Activated CD4-positive, alpha-beta T cell treated with anti-CD3 and anti-CD28 coated beads for 36 hours (primary cell): ENCODE results near the gene MBNL1. TPM values are rescaled to one million over a fixed set of nuclear protein-coding genes. Genes with fewer than 3 reads are reported as not detected.

Experiments
- ATAC-seq: fragments of 200-7000 bp; cut with Tn5 transposase; one replicate; pipeline ENCODE4 v1.10.0; 2021; ENCODE audit warnings: mild to moderate bottlenecking, moderate library complexity
- CTCF ChIA-PET: fragments of 350-600 bp; sonication (Branson Sonifier 250); formaldehyde crosslinking; loops from one replicate; lab custom pipeline; 2021; ENCODE audit warnings: antibody characterized with exemption; lab: Charles Lee
- POLR2A ChIA-PET: fragments of 350-600 bp; sonication (Branson Sonifier 250); formaldehyde crosslinking; loops from one replicate; lab custom pipeline; 2021; ENCODE audit warnings: antibody characterized with exemption, inconsistent platforms; lab: Charles Lee
- DNase-seq: peaks from one replicate; pipeline ENCODE4 v3.0.0-alpha.2; 2020
- H3K27ac Mint-ChIP-seq: one replicate; pipeline ENCODE4 v1.8.0; 2021; ENCODE audit warnings: mixed read lengths
- H3K27me3 Mint-ChIP-seq: one replicate; pipeline ENCODE4 v1.8.0; 2021; ENCODE audit warnings: mixed read lengths
- H3K36me3 Mint-ChIP-seq: one replicate; pipeline ENCODE4 v1.8.0; 2021; ENCODE audit warnings: low read depth, mixed read lengths
- H3K4me1 Mint-ChIP-seq: one replicate; pipeline ENCODE4 v1.8.0; 2021; ENCODE audit warnings: mixed read lengths
- H3K4me3 Mint-ChIP-seq: one replicate; pipeline ENCODE4 v1.8.0; 2021; ENCODE audit warnings: mild to moderate bottlenecking, moderate library complexity, mixed read lengths
- H3K9me3 Mint-ChIP-seq: one replicate; pipeline ENCODE4 v1.8.0; 2021; ENCODE audit warnings: low read depth, mixed read lengths
- intact Hi-C, 2 experiments: fragments of 100-400 bp; cut with DNase I in 1 of 2; cut with micrococcal nuclease in 1 of 2; formaldehyde crosslinking; loops; one replicate each; pipeline versions ENCODE4 v1.14.2 to v1.15.1; 2022 to 2024; cut with DNase I, micrococcal nuclease
- total RNA-seq, 2 experiments: library from RNA; stranded (reverse); gene quantifications; one replicate each; pipeline ENCODE4 v1.2.3, GENCODE V29; 2021

MBNL1 gene
- total RNA-seq, 2 experiments from 2014 or later: 317 to 481 TPM

DNA sequence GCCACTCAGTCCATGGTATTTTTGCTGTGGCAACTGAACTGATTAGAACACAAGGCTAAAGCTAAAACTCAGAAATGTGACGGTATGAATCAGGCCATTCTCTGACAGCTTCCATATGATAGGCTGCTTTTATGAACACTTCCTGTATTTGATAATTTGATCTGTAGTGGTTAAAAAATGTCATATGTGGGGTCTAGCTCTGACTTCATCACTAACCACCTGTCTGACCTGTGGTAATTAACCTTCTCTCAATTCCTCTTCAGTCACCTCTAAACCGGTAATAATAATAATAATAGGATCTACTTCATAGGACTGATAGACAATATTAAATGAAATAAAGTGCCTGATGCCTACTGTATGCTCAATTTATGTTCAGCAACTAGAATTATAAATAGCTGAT lies 223.2 kb downstream of the MBNL1 start:
- H3K9me3 Mint-ChIP-seq: no peaks in the 10 kb centered on the region
- H3K36me3 Mint-ChIP-seq: peaks cover 2% of the 10 kb centered on the region
- intact Hi-C loops: no loop called here
- DNase-seq (no peak), ATAC-seq (no peak)
- POLR2A ChIA-PET: no interaction called here
- no peak overlapping the region for H3K27ac Mint-ChIP-seq
- no peaks in the 10 kb centered on the region for H3K27me3 Mint-ChIP-seq
- no peak overlapping the region for H3K4me3 Mint-ChIP-seq
- peaks cover 3% of the 10 kb centered on the region for H3K4me1 Mint-ChIP-seq
- CTCF ChIA-PET: interaction anchor here (1.1 to 1.3 kb wide), 2 partner anchors 13 to 20 kb away, joined by 4 read pairs; no protein-coding TSS in a partner anchor

DNA sequence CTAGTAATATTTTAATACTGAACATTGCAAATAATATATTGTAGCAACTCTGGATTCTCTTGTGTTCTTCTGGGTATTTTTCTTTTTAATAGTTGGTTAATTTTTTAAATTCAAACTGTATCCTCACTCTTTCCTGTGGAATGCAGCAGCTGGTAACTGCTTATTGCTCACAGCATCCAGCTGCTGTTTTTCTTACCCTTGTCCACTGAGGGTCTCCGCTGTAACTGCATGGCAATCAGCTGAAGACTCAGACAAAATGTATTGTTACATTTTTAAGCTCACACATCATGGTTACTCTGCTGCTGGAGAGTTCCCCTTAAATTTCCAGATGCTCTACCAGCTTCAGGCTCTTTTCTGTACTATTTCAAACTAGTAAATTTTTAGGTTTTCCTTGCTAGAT lies 227.6 kb downstream of the MBNL1 start:
- no peak overlapping the region for H3K27ac Mint-ChIP-seq
- ATAC-seq (no peak), DNase-seq (no peak)
- peaks cover 15% of the 10 kb centered on the region for H3K4me1 Mint-ChIP-seq
- no peak overlapping the region for H3K4me3 Mint-ChIP-seq
- no peaks in the 10 kb centered on the region for H3K27me3 Mint-ChIP-seq
- no peaks in the 10 kb centered on the region for H3K9me3 Mint-ChIP-seq
- intact Hi-C loops: no loop called here
- POLR2A ChIA-PET: interaction anchor here (0.6 kb wide), 1 partner anchor 629 kb away, joined by 3 read pairs; no protein-coding TSS in a partner anchor
- CTCF ChIA-PET: interaction anchor here (1.3 kb wide), 1 partner anchor 24 kb away, joined by 4 read pairs; no protein-coding TSS in a partner anchor
- no peaks in the 10 kb centered on the region for H3K36me3 Mint-ChIP-seq

DNA sequence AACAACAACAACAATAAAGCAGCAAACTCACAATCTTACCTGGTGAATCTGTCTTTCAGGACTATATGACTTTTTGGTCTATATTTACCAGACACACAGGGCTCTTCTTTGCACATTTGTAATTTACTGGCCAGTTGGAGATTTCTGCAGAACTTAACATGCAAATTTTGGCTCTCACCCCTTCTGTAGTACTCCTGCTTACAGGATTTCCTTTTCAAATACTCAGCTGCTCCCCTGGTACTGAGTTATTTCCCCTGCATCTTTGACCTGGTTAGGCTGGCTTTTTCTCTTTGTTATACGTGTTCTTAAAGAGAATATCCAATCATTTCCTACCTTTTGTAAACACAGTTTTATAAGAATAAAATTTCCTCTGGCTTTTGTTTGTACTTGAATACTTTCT lies 228.0 kb downstream of the MBNL1 start:
- CTCF ChIA-PET: interaction anchor here (1.3 kb wide), 1 partner anchor 25 kb away, joined by 4 read pairs; no protein-coding TSS in a partner anchor
- Mint-ChIP-seq H3K36me3 (no peaks in the 10 kb centered on the region), H3K4me3 (no peak overlapping the region), H3K27me3 (no peaks in the 10 kb centered on the region), H3K27ac (no peak overlapping the region), H3K9me3 (no peaks in the 10 kb centered on the region), H3K4me1 (peaks cover 15% of the 10 kb centered on the region)
- intact Hi-C loops: no loop called here
- POLR2A ChIA-PET: interaction anchor here (0.6 kb wide), 1 partner anchor 629 kb away, joined by 3 read pairs; no protein-coding TSS in a partner anchor
- no peak for ATAC-seq
- no peak for DNase-seq

DNA sequence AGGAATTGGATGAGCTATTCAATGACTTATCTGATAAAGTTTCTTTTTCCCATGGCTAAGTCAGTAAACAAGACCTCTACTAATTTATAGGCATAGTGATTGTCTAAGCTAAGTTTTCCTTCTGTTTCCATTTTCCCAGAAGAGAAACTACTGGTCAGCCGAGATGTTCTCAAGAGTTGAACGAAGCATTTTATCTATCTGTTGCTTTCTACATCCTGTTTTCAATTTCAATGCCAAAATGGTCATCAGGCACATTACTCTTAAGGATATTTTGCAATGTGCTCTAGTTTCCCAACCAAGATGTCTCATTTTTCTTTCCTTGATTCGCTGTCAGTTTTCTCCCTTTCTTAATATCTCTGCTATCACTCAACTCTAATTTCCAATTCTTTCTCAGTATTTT lies 228.7 kb downstream of the MBNL1 start:
- Mint-ChIP-seq H3K36me3 (peaks cover 1% of the 10 kb centered on the region), H3K4me3 (no peak overlapping the region), H3K9me3 (peaks cover 3% of the 10 kb centered on the region), H3K27ac (no peak overlapping the region), H3K4me1 (peaks cover 15% of the 10 kb centered on the region), H3K27me3 (no peaks in the 10 kb centered on the region)
- ChIA-PET CTCF (no interaction called here), POLR2A (no interaction called here)
- intact Hi-C loops: no loop called here
- ATAC-seq (no peak), DNase-seq (no peak)

DNA sequence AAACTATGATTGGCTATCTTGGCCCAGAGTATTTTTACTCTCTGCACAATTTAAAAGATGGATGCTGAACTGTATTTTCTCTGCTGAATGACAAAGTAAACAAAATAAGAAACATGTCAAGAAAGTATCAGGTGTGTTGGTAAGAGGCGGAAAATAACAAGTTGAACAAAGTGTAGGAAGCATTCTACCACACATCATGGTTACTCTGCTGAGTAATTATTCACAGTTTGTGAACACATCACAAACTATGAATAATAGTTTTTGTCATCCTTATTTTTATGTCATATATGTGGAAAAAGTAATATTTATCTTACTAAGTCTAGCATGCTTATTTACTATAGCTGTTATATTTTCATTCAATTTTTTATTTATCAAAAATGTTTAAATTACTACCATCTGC lies 229.2 kb downstream of the MBNL1 start:
- ChIA-PET CTCF (no interaction called here), POLR2A (no interaction called here)
- intact Hi-C loops: no loop called here

DNA sequence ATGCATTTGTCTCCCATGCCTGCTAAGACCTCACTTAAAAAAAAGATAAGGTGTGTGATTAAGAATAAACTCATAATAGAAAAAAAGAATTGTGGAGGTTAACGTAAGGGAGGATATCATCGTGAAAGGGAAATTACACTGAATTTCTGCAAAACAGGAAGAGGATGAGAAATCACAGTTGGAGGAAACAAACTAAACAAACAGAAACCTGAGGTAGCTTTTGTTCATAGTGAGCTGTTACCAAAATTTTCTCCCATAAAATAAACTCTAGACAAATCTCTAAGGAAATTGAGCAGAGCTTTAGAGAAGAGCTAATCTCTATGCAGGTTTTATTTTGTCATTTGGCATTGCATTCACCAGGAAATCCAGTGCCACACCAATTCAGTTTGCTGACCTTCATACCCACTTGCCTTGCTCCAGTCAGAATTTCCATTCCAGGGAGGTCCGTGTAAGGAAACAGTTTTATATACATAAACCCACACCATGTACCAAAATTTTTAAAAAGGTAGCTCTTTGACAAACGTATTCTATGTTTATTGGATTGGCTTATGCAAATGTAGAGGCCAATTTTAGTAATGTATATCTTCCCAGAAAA lies 231.2 kb downstream of the MBNL1 start:
- ATAC-seq: no peak
- Mint-ChIP-seq H3K27me3 (no peaks in the 10 kb centered on the region), H3K4me1 (peaks cover 15% of the 10 kb centered on the region), H3K4me3 (no peak overlapping the region), H3K36me3 (peaks cover 1% of the 10 kb centered on the region), H3K27ac (no peak overlapping the region), H3K9me3 (peaks cover 3% of the 10 kb centered on the region)
- DNase-seq: no peak
- POLR2A ChIA-PET: interaction anchor here (0.5 kb wide), 1 partner anchor 494 kb away, joined by 3 read pairs; no protein-coding TSS in a partner anchor
- intact Hi-C loops: no loop called here
- CTCF ChIA-PET: interaction anchor here (1.0 to 1.1 kb wide), 2 partner anchors 17 to 28 kb away, joined by 3 to 5 read pairs; no protein-coding TSS in a partner anchor

More for the DNA sequence above, 229.2 kb downstream of the MBNL1 start:
- Mint-ChIP-seq H3K27ac (no peak overlapping the region), H3K27me3 (no peaks in the 10 kb centered on the region), H3K4me3 (no peak overlapping the region), H3K36me3 (peaks cover 1% of the 10 kb centered on the region), H3K4me1 (peaks cover 15% of the 10 kb centered on the region), H3K9me3 (peaks cover 3% of the 10 kb centered on the region)
- no peak for DNase-seq
- ATAC-seq: no peak

DNA sequence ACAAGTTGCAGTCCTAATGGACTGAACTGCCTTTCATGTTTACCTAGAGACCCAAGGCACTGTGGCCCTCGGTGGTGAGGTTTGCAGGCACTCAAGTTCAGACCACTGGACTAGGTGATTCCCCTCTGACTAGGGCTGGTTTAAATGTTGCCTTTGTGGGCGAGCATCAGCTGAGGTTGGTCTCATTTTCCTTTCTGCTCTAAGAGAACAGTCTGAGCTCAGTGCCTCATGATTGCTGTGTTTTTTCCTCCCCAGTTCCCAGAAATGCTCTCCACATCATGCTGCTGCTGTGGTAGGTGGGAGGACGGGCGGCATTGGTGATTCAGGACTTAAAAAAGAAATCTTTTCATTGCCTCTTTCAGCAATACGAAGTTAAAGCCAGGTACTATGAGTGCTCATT lies 237.2 kb downstream of the MBNL1 start:
- DNase-seq: peak; percentile 62
- intact Hi-C loops: no loop called here
- no peak overlapping the region for H3K4me3 Mint-ChIP-seq
- H3K27me3 Mint-ChIP-seq: no peaks in the 10 kb centered on the region
- peak overlapping the region; percentile 11 for H3K27ac Mint-ChIP-seq
- H3K4me1 Mint-ChIP-seq: peaks cover 6% of the 10 kb centered on the region
- CTCF ChIA-PET: interaction anchor here (0.6 to 2.0 kb wide), 6 partner anchors 10 to 353 kb away, joined by 3 to 10 read pairs (median 4); no protein-coding TSS in a partner anchor
- H3K36me3 Mint-ChIP-seq: peaks cover 1% of the 10 kb centered on the region
- POLR2A ChIA-PET: interaction anchor here (0.6 kb wide), 1 partner anchor 1306 kb away, joined by 3 read pairs; no protein-coding TSS in a partner anchor
- H3K9me3 Mint-ChIP-seq: peaks cover 3% of the 10 kb centered on the region
- ATAC-seq: peak; percentile 96

DNA sequence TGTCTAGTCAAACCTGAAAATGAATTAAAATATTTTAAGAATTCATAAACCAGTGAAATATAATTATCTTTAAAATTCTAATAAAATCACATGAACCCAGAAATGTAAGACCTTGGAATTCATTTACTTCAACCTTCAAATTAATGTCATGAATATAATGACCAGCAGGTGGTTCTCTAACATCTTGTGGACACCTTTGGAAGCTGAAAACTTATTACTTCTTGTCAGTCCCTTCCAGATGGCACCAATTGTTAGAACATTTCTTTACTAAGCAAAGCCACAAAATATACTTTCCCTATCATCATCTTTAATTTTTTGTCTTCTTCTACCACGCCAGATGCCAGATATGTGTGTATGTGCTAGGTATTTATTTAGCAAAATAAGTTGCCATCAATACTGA lies 240.0 kb downstream of the MBNL1 start:
- no peak overlapping the region for H3K27ac Mint-ChIP-seq
- ATAC-seq (no peak), DNase-seq (no peak)
- CTCF ChIA-PET: interaction anchor here (0.6 to 2.0 kb wide), 9 partner anchors 11 to 130 kb away, joined by 3 to 5 read pairs (median 3); no protein-coding TSS in a partner anchor
- H3K4me1 Mint-ChIP-seq: peaks cover 6% of the 10 kb centered on the region
- no peaks in the 10 kb centered on the region for H3K27me3 Mint-ChIP-seq
- POLR2A ChIA-PET: no interaction called here
- H3K9me3 Mint-ChIP-seq: no peaks in the 10 kb centered on the region
- intact Hi-C loops: no loop called here
- H3K36me3 Mint-ChIP-seq: no peaks in the 10 kb centered on the region
- no peak overlapping the region for H3K4me3 Mint-ChIP-seq

DNA sequence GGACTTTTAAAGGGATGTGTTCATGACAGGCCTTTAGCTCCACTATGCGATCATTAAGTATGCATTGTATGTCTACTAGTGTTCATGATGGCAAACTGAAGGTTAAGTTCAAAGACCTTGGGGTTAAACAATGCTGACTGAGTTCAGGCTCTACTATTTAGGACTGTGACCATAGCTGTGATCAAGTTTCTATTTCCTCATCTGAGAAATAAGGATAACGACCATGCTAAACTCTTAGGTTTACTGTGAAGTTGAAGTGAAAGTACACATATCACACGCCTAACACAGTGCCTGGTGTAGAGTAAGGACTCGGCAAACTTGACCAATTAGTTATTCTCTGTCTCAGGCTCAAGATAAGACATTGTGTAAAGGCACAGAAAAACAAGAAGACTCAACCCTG lies 243.2 kb downstream of the MBNL1 start:
- H3K27me3 Mint-ChIP-seq: peaks cover 2% of the 10 kb centered on the region
- no peaks in the 10 kb centered on the region for H3K4me1 Mint-ChIP-seq
- H3K9me3 Mint-ChIP-seq: no peaks in the 10 kb centered on the region
- no peaks in the 10 kb centered on the region for H3K36me3 Mint-ChIP-seq
- CTCF ChIA-PET: interaction anchor here (0.7 to 1.4 kb wide), 3 partner anchors 13 to 492 kb away, joined by 3 to 4 read pairs (median 3); no protein-coding TSS in a partner anchor
- POLR2A ChIA-PET: no interaction called here
- intact Hi-C loops: no loop called here
- no peak for ATAC-seq
- no peak overlapping the region for H3K4me3 Mint-ChIP-seq
- no peak overlapping the region for H3K27ac Mint-ChIP-seq
- DNase-seq: no peak

DNA sequence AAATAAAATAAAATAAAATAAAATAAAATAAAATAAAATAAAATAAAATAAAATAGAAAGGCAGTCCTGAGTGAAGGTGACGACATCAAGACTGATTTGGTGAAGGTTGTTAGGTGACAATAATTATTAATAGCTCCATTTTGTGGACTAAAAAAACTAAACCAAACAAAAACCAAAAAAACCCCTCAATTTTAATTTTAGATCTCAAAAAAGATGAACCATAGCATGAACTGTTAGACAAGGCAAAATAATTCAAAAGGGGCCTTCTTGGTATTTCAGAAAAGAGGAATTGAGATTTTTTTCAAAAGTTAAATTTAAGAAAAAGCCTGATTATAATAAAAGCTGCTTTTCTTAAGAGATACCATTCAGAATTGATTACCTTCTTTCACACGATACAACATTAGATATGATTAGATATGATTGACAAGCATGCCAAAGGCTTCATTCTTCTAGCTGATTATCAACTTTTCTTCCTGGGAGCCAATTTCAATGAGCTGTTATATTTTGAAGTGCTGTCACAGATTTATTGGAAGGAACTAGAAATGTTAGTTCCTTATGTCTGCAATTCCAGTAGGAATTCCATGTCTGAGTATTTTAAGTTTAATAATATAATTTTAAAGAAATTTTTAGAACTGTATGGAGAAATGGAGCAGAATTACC lies 244.7 kb downstream of the MBNL1 start:
- no peak for DNase-seq
- Mint-ChIP-seq H3K27me3 (peaks cover 2% of the 10 kb centered on the region), H3K4me1 (no peaks in the 10 kb centered on the region), H3K4me3 (no peak overlapping the region), H3K9me3 (no peaks in the 10 kb centered on the region), H3K36me3 (no peaks in the 10 kb centered on the region), H3K27ac (no peak overlapping the region)
- CTCF ChIA-PET: interaction anchor here (0.6 to 2.0 kb wide), 6 partner anchors 10 to 465 kb away, joined by 3 to 5 read pairs (median 3); no protein-coding TSS in a partner anchor
- intact Hi-C loops: no loop called here
- POLR2A ChIA-PET: no interaction called here
- ATAC-seq: no peak
